Sciatic nerve (tissue), 1 donor: ENCODE data around the gene PCDHA13. TPM values are rescaled to one million over a fixed set of nuclear protein-coding genes. Genes with fewer than 3 reads are reported as not detected.

Experiments
- total RNA-seq: library from RNA; stranded (reverse); fragmentation: NEBNext Ultra II Directional; extraction: Animal tissue kit (Norgen Biotek cat#: 25700); gene quantifications from one replicate; pipeline ENCODE4 v1.2.1, GENCODE V29; 2021
- donor health status: DM: no; HTN: no; CAD: no.

The PCDHA13 gene
- total RNA-seq, 1 donor from 2014 or later = 0.85 TPM

Other genes starting within 250 kb of the PCDHA13 start
- 107 TPM for gene CD14, start 248.9 kb upstream of the PCDHA13 start, total RNA-seq
- gene TMCO6, start 242.7 kb upstream of the PCDHA13 start, total RNA-seq = 20.1 TPM
- 39.8 TPM for gene NDUFA2, start 234.5 kb upstream of the PCDHA13 start, total RNA-seq
- gene IK, start 234.3 kb upstream of the PCDHA13 start, total RNA-seq = 89.6 TPM
- 16.0 TPM for gene WDR55, start 217.2 kb upstream of the PCDHA13 start, total RNA-seq
- gene DND1, start 208.5 kb upstream of the PCDHA13 start, total RNA-seq = 1.4 TPM
- 43.3 TPM for gene HARS1, start 190.8 kb upstream of the PCDHA13 start, total RNA-seq
- gene HARS2, start 190.7 kb upstream of the PCDHA13 start, total RNA-seq = 27.1 TPM
- gene ZMAT2, start 181.7 kb upstream of the PCDHA13 start, total RNA-seq = 36.9 TPM
- not detected for gene PCDHA1, start 96.0 kb upstream of the PCDHA13 start, total RNA-seq
- gene PCDHA2, start 87.3 kb upstream of the PCDHA13 start, total RNA-seq = 0.13 TPM
- gene PCDHA3, start 81.1 kb upstream of the PCDHA13 start, total RNA-seq = 0.71 TPM
- gene PCDHA4, start 75.1 kb upstream of the PCDHA13 start, total RNA-seq = 0.85 TPM
- gene PCDHA5, start 60.5 kb upstream of the PCDHA13 start, total RNA-seq = 0.27 TPM
- gene PCDHA6, start 54.2 kb upstream of the PCDHA13 start, total RNA-seq = 0.76 TPM
- gene PCDHA7, start 47.9 kb upstream of the PCDHA13 start, total RNA-seq = 0.45 TPM
- 0.40 TPM for gene PCDHA8, start 40.9 kb upstream of the PCDHA13 start, total RNA-seq
- 0.45 TPM for gene PCDHA9, start 33.7 kb upstream of the PCDHA13 start, total RNA-seq
- gene PCDHA10, start 26.2 kb upstream of the PCDHA13 start, total RNA-seq = 2.9 TPM
- gene PCDHA11, start 13.2 kb upstream of the PCDHA13 start, total RNA-seq = 1.4 TPM
- gene PCDHA12, start 6.8 kb upstream of the PCDHA13 start, total RNA-seq = 5.8 TPM
- 0.71 TPM for gene PCDHAC1, start 44.2 kb downstream of the PCDHA13 start, total RNA-seq
- 2.4 TPM for gene PCDHAC2, start 84.4 kb downstream of the PCDHA13 start, total RNA-seq
- gene PCDHB1, start 169.2 kb downstream of the PCDHA13 start, total RNA-seq = 0.09 TPM
- 3.8 TPM for gene PCDHB2, start 212.5 kb downstream of the PCDHA13 start, total RNA-seq
- 4.5 TPM for gene PCDHB3, start 218.3 kb downstream of the PCDHA13 start, total RNA-seq
- 12.2 TPM for gene PCDHB4, start 239.7 kb downstream of the PCDHA13 start, total RNA-seq